ENCODE data around the gene AP3B1.

Gene AP3B1

DNA sequence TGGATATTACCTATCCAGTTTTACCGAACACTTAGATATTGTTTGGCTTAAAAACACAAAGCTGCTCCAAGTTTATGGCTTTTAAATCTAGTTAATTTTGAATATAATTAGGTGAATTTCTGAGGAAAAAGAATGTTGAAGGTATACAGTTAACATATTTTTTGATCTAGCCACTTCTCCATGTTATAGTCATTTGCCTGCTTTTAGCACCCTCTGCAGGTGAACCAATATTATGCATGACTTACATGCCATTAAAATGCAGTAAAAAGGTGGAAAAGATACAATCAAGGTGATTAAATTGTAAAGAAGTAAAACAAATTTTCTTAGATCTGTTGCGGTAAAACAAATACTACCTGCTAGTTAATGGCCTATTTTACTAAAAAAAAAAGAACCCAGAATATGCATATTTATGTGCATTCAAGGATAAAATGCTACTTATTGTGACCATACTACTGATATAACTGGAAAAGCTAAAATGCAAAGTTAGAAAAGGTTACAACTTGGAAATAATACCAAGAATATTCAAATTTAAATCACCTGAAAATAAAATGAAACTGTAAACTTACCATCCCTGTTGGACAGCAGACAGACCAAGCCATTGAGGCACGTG is 132.1 kb downstream of the AP3B1 start:
- DNase-seq (ENCODE audit: low read depth): no peak

- no peak for DNase-seq (ENCODE audit: low read depth)
Measured at GRCh38 chr5:78157001-78157400, 137.5 kb downstream of the AP3B1 start.

GRCh38 chr5:78151594-78152271 is 142.8 kb downstream of the AP3B1 start:
- no peak for DNase-seq (ENCODE audit: low read depth)

GRCh38 chr5:78137290-78137689 is 157.2 kb downstream of the AP3B1 start:
- no peak for DNase-seq (ENCODE audit: low read depth)

DNA sequence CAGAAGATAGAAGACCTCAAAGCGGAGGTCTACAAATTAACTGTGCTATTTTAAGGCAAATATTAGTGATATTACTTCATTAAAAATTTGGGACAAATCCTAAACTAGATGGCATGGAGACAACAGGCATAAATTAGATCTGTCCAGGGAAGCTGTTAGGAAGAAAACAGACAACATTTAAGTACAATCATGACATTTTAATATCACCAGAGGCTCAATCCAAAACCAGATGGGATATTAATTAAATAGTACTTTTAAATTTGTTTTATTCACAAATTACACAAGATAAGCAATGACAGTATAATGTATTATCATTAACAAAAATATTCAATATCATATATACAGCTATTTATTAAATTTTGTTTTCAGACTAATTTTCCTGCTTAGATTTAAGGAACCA is 161.1 kb downstream of the AP3B1 start:
- DNase-seq (ENCODE audit: low read depth): no peak

DNA sequence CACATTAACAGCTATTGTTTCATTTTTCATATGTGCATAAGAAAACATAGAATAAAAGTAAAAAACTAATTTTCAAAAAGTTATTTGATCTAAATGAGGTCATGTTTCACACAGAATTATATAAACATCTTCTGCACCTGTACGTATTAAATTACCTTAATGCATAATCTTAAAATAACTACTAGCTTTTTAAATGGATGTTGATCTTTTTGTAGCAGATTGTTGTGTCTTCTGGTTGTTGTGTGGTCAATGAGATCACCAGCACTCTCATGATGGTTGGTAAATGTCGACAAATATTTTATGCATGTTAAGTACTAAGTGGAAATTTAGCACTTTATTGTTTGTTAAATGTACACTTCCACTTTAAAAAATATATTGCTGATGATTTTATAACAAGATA is 162.0 kb downstream of the AP3B1 start:
- no peak for DNase-seq (ENCODE audit: low read depth)

DNA sequence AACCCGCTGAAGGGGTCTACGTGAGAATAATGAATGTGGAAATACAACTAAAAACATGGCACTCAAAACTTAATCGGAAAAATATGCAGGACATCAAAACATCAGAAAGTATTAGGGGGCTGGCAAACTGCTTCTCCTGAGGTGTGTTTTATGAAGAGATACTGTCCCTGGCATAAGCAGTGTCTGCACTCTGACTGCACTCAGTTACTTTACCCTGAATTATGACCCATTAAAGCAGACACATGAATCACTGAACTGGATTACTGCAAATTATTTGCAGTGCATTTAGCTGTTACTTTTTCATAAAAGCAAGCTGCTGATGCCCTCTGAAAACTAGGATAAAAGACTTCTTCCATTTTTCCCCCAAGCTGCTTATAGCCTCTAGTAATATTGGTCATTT is 164.9 kb downstream of the AP3B1 start:
- no peak for DNase-seq (ENCODE audit: low read depth)

GRCh38 chr5:78127875-78128274 is 166.6 kb downstream of the AP3B1 start:
- no peak for DNase-seq (ENCODE audit: low read depth)

- no peak for DNase-seq (ENCODE audit: low read depth)
Measured at GRCh38 chr5:78126536-78126935, 168.0 kb downstream of the AP3B1 start.

GRCh38 chr5:78116167-78116566 is 178.3 kb downstream of the AP3B1 start:
- no peak for DNase-seq (ENCODE audit: low read depth)

- no peak for DNase-seq (ENCODE audit: low read depth)
Measured at GRCh38 chr5:78113689-78114264, 180.7 kb downstream of the AP3B1 start.

GRCh38 chr5:78112931-78113330 is 181.6 kb downstream of the AP3B1 start:
- DNase-seq (ENCODE audit: low read depth): no peak

DNA sequence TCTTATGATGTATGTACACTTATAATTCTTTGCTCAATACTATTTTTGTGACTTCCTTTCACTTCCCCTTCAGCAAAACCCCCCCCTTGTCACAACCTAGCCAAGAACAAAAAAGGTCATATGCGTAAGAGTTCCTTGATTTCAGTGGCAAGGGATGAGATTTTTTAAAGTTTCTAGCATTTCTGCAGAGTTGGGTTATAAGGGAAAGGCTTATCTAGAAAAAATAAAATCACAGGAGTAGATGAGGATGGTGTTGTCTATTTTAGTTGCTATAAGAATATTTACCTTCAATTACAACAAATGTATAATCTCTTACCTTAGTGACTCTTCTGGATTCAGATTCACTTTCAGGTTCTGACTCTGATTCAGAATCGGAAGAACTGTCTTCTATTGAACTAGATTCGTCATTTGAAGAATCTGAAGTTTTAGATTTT is 184.6 kb downstream of the AP3B1 start:
- DNase-seq (ENCODE audit: low read depth): no peak

GRCh38 chr5:78108564-78108963 is 185.9 kb downstream of the AP3B1 start:
- DNase-seq (ENCODE audit: low read depth): no peak

GRCh38 chr5:78103232-78103918 is 191.1 kb downstream of the AP3B1 start:
- DNase-seq (ENCODE audit: low read depth): no peak

DNA sequence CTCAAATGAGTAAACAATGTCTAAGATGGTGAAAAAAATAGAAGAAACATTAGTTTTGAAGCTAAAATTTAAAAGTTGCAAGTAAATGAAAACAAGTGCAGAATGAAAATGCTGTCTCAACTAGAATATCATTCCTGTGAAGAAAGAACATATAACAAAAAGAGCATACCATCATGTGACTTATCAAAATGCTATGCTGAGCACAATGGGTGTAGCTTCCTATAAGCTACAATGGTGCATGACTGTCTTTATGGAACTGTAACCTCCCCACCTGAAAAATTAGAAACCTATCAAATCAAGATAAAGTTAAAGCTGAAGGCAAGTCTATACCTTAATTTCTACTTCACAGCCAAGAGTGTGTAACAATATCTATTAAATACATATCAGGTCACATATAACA is 192.0 kb downstream of the AP3B1 start:
- no peak for DNase-seq (ENCODE audit: low read depth)

DNA sequence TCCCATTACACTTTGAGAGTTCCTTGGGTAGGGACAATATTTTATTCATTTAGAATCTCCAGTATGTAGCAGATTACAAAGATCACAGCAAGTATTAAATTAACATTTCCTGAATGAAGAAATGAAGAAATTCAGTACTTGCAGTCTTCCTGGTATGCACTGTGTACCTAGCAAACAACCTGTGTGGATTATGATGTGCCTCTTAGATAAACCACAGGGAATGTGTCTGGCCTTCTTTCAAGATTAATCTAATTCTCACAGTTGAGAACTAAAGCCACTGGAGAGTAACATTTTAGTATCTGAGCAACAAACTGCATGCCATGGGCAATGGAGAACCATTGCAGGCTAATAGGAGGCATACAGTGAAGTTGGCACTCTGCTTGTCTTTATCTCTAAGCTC is 199.4 kb downstream of the AP3B1 start:
- DNase-seq (ENCODE audit: low read depth): no peak

GRCh38 chr5:78090002-78090401 is 204.5 kb downstream of the AP3B1 start:
- no peak for DNase-seq (ENCODE audit: low read depth)

- DNase-seq (ENCODE audit: low read depth): no peak
Measured at GRCh38 chr5:78078858-78079257, 215.6 kb downstream of the AP3B1 start.

DNA sequence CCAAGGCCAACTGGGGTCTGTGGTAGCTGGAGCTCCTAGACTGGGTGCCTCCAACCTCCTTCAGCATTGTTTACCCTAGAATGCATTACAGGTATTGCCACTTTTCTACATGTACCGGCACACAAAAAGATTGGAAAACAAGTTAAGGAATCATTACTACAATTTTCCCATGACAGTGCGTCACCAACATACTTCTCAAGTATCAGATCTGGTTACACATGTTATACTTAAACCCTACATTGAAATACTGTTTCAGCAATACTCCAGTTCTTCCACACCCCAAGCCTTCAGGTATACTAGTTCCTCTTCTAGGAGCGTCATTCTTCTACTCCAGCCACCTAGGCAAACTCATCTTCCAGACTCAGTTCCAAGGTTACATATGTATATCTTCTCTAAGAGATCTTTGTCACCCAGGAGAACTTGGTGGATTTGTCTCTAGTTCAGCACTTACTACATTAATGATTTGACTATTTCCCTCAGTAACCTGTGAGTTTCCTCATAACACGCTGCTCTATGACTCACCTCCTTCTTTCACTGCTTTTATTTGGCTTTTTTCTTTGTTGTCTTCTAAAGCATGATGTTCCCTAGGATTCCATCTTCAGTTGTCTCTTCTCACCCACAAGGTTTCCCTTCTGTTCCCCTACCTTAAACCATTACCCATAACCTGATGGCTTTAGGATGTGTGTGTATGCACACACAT is 217.0 kb downstream of the AP3B1 start:
- no peak for DNase-seq (ENCODE audit: low read depth)

- DNase-seq (ENCODE audit: low read depth): no peak
Measured at GRCh38 chr5:78076351-78076750, 218.1 kb downstream of the AP3B1 start.

- no peak for DNase-seq (ENCODE audit: low read depth)
Measured at GRCh38 chr5:78075301-78075700, 219.2 kb downstream of the AP3B1 start.

Data from stimulated activated CD8-positive, alpha-beta memory T cell treated with anti-CD3 and anti-CD28 coated beads, Interleukin-15, amount 100 ng/mL, for 24 hours (primary cell).